GM06990 (cell line): Measurements from ENCODE around the gene TMEM178B.
"Not testable (repeated sequence)": the region's sequence is repeated elsewhere in the genome, so short reads cannot be mapped to it uniquely, and the experiment has no call there.

Source experiments
- DNase-seq: peaks from one replicate; pipeline ENCODE4 v3.0.0-alpha.2; 2011; ENCODE audit not compliant: insufficient read length; ENCODE audit errors: extremely low read depth
- H3K27me3 ChIP-seq: replicated peaks from 2 replicates; pipeline ENCODE4 v1.6.0; 2011; ENCODE audit warnings: low read length; ENCODE audit not compliant: control insufficient read depth, insufficient read depth
- H3K36me3 ChIP-seq: 2 replicates; pipeline ENCODE4 v1.5.1; 2011; ENCODE audit warnings: low read length; ENCODE audit not compliant: control insufficient read depth, insufficient read depth
- H3K4me3 ChIP-seq: replicated peaks from 2 replicates; pipeline ENCODE4 v1.5.1; 2011; ENCODE audit warnings: low read depth, mild to moderate bottlenecking, control low read depth, low read length
- TF ChIP-seq, protein P1 (sequence below): IDR thresholded peaks from 2 replicates; pipeline ENCODE4 v1.5.1; 2011; ENCODE audit warnings: low read length, control low read depth, mild to moderate bottlenecking, inconsistent platforms; ENCODE audit not compliant: insufficient read depth, poor library complexity, severe bottlenecking

The TMEM178B gene

DNA sequence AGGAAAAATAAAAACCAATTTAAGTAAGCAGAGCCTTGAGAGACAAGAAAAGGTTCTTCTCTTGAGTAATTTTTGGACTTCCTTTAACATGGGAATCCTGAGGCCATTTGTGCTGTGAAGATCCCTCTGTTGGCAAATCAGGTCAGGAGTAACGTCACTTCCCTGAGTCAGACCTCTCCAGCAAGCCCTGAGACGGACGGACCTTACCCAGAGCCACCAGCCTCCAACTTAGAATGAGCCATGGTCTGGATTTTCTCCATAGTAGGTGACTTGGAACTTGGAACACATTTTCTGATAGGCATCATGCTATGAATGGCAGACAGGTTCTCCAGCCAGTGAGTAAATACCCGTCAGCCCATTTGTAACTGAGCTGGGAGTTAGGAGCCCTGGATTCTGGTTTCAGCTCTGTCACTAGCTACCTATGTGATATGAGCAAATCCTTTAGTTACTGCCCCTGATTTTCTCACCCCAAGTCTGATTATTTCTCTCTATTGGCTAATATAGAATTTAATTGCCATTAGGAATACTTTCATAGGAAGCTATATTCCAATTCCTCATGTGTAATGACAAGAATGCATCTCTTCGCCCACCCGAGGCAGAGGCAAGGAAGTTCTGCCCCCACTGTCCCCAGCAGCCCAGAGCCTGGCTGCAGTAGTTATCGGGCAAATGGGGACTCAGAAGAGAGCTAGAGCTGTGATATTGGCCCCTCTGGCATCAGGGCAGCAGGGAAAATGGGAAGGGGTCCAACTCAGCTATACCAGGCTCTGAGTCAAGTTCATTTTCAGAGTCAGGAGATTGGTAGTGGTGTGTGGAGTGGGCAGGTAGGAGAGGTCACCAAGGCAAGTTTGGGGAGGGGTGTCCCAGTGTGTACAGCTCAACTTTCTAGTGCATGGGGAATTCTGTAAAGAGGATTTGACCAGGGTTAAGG lies 323.6 kb downstream of the TMEM178B start:
- no peak for DNase-seq
- H3K27me3 ChIP-seq = peaks cover 2% of the 10 kb centered on the region; the same call in 1 of the 2 replicates
- H3K36me3 ChIP-seq = no peaks in the 10 kb centered on the region
- TF ChIP-seq, protein P1, sequence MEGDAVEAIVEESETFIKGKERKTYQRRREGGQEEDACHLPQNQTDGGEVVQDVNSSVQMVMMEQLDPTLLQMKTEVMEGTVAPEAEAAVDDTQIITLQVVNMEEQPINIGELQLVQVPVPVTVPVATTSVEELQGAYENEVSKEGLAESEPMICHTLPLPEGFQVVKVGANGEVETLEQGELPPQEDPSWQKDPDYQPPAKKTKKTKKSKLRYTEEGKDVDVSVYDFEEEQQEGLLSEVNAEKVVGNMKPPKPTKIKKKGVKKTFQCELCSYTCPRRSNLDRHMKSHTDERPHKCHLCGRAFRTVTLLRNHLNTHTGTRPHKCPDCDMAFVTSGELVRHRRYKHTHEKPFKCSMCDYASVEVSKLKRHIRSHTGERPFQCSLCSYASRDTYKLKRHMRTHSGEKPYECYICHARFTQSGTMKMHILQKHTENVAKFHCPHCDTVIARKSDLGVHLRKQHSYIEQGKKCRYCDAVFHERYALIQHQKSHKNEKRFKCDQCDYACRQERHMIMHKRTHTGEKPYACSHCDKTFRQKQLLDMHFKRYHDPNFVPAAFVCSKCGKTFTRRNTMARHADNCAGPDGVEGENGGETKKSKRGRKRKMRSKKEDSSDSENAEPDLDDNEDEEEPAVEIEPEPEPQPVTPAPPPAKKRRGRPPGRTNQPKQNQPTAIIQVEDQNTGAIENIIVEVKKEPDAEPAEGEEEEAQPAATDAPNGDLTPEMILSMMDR = no peak
- H3K4me3 ChIP-seq = no peak overlapping the region

DNA sequence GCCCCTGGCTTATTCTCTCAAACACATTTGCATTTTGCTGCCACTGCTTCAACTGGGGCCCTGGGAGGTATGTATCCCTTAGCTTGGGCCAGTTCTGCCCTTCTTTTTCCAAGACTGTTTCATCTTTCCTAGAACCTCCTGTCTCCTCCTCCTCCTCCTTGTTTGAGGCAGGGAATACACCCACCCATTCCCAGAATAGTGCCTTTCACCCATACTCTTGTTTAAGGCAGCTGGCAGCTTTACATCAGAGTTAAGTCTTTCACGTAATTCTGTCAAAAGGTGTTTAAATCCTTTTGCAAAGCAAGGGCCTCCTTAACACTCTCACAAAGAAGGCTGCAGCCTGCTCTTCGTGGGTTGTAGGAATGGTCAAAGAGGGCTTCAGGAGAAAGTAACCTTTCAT lies 326.5 kb downstream of the TMEM178B start:
- TF ChIP-seq, protein P1 = no peak
- Histone ChIP-seq H3K4me3 (no peak overlapping the region), H3K36me3 (no peaks in the 10 kb centered on the region), H3K27me3 (peaks cover 2% of the 10 kb centered on the region)
- DNase-seq = no peak

DNA sequence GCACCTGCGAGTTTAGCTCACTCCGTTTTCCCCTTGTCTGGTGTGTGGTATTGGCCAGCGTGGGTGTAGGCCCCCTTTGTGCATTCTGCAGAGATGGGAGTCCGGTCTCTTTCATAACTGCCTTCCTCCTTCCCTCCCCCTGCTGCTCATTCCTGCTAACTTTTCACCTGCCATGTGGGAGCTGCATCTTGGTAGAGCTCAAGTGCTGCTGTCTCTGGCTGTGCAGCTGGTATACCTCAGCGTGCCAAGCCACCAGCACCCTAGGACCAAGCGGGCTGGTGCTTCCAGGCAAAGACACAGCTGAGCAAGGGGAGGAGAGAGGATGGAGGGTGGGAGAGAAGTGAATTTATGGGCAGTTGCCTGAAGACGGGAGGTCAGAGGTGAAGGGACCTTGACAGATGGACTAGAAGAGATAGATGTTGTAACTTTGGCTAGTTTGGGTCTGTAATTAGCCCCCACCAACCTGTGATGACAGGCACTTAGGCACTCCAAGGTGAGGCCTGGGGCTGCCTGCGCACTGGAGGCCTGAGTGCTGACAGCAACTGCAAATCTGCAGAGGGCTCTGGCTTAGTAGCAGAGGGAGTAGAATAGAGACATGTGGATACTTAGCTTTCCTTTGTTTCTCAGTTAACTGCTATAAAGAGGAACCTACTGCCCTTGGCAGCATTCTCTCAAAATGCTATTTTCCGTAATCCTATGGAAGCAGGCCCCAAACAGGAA lies 328.6 kb downstream of the TMEM178B start:
- Histone ChIP-seq H3K4me3 (no peak overlapping the region), H3K27me3 (peaks cover 2% of the 10 kb centered on the region), H3K36me3 (no peaks in the 10 kb centered on the region)
- DNase-seq = no peak
- TF ChIP-seq, protein P1 = no peak

DNA sequence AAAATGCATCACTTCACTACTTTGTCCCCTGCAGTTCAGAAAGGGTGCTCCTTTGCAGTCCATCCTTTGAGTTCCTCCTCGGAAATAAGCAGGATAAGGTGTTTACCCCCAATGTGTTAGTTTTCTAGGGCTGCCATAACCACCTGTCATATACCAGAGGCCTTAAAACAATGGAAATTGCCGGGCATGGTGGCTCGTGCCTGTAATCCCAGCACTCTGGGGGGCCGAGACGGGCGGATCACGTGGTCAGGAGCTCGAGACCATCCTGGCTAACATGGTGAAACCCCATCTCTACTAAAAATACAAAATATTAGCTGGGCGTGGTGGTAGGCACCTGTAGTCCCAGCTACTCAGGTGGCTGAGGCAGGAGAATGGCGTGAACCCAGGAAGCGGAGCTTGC lies 330.0 kb downstream of the TMEM178B start:
- not testable (repeated sequence) for H3K4me3 ChIP-seq, H3K27me3 ChIP-seq, DNase-seq, H3K36me3 ChIP-seq

DNA sequence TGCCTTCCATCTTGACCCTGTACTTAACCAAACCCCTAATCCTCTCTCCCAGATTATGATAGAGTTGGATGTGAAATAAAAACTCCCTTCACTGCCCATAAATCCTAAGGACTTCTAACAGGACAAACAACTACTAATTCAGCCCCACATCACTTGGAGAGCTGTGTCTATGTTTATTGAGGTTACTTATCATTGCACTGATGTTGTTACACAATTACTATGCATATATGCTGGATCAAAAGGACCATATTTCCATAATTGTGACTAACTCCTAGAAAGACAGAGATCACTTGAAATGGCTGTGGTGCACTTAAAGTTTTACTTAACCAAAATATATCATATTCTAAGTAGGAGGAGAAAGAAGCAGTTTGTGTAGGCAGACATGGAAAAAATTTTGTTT lies 332.5 kb downstream of the TMEM178B start:
- DNase-seq = no peak
- H3K36me3 ChIP-seq = no peaks in the 10 kb centered on the region
- H3K4me3 ChIP-seq = no peak overlapping the region
- H3K27me3 ChIP-seq = peaks cover 2% of the 10 kb centered on the region; the same call in 1 of the 2 replicates
- TF ChIP-seq, protein P1 = no peak

DNA sequence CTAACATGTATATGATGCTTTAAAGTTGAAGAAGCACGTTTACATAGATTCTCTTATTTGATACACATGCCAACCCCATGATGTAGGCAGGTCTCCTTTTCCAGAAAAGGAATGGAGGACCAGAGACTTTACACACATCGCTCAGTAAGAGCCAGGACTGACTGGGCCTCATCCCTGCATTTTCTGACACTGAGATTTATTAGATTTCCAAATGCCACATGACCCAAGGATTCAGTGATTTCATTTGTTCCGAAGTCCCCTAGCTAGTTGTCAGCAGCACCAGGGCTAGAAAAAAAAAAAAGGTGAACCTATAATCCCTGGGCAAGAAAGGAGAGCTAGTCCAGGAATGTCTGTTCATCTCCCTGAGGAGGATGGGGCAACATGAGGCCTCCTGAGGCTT lies 334.0 kb downstream of the TMEM178B start:
- DNase-seq = no peak
- H3K4me3 ChIP-seq = no peak overlapping the region
- TF ChIP-seq, protein P1 = no peak
- H3K36me3 ChIP-seq = no peaks in the 10 kb centered on the region
- H3K27me3 ChIP-seq = peaks cover 2% of the 10 kb centered on the region
